Ishikawa (cell line): ENCODE results near the gene GRM2.

Source experiments
- CEBPB ChIP-seq: IDR thresholded peaks from 2 replicates; pipeline ENCODE4 v1.6.1; 2012
- CREB1 ChIP-seq: IDR thresholded peaks from 2 replicates; pipeline ENCODE4 v1.6.1; 2012; ENCODE audit warnings: low read depth
- EGR1 ChIP-seq: IDR thresholded peaks from 2 replicates; pipeline ENCODE4 v1.6.1; 2012
- EP300 ChIP-seq: IDR thresholded peaks from 2 replicates; pipeline ENCODE4 v1.6.1; 2012; ENCODE audit warnings: borderline replicate concordance
- FOXM1 ChIP-seq: IDR thresholded peaks from 2 replicates; pipeline ENCODE4 v1.6.1; 2012; ENCODE audit warnings: low read depth, borderline replicate concordance
- NFIC ChIP-seq: IDR thresholded peaks from 2 replicates; pipeline ENCODE4 v1.6.1; 2012
- RAD21 ChIP-seq: IDR thresholded peaks from 2 replicates; pipeline ENCODE4 v1.6.1; 2012; ENCODE audit warnings: low read depth
- TAF1 ChIP-seq: IDR thresholded peaks from 2 replicates; pipeline ENCODE4 v1.6.1; 2012; ENCODE audit warnings: low read depth, mild to moderate bottlenecking
- TCF12 ChIP-seq: IDR thresholded peaks from 2 replicates; pipeline ENCODE4 v1.6.1; 2012; ENCODE audit warnings: low read depth
- TEAD4 ChIP-seq: IDR thresholded peaks from 2 replicates; pipeline ENCODE4 v1.6.1; 2012
- USF1 ChIP-seq: IDR thresholded peaks from 2 replicates; pipeline ENCODE4 v1.6.1; 2012
- YY1 ChIP-seq: IDR thresholded peaks from 2 replicates; pipeline ENCODE4 v1.6.1; 2012; ENCODE audit warnings: low read depth
- ZBTB7A ChIP-seq: IDR thresholded peaks from 2 replicates; pipeline ENCODE4 v1.6.1; 2012; ENCODE audit warnings: low read depth
- TF ChIP-seq, protein P1 (sequence below): IDR thresholded peaks from 2 replicates; pipeline ENCODE4 v1.6.1; 2012; ENCODE audit warnings: low read depth, mild to moderate bottlenecking
- TF ChIP-seq, protein P2 (sequence below): IDR thresholded peaks from 2 replicates; pipeline ENCODE4 v1.6.1; 2012

The GRM2 gene

DNA sequence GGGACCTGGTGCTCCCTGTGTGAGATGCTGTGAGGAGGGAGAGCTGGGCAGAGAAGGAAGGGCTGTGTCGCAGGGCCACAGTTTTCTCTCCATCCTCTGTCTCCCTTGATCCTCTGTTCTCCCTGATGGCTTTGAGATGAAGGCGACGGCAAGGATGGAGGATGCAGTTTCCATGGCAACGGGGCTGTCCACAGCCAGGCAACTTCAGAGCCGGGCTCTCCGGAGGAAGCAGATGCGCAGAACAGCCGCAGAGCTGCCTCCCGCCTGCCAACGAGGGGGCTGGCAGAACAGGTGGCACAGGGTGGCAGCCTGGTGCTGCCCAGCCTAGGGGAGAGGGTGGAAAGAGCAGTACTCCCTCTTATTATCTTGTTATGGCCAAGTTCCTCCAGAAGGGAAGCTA is 9.9 kb upstream of the GRM2 start:
- TF ChIP-seq NFIC (no peak), FOXM1 (no peak), EGR1 (no peak), CEBPB (no peak), USF1 (no peak), CREB1 (no peak), TAF1 (no peak), YY1 (no peak), TCF12 (no peak), RAD21 (no peak), ZBTB7A (no peak), TEAD4 (no peak), EP300 (no peak)
- TF ChIP-seq, protein P1, sequence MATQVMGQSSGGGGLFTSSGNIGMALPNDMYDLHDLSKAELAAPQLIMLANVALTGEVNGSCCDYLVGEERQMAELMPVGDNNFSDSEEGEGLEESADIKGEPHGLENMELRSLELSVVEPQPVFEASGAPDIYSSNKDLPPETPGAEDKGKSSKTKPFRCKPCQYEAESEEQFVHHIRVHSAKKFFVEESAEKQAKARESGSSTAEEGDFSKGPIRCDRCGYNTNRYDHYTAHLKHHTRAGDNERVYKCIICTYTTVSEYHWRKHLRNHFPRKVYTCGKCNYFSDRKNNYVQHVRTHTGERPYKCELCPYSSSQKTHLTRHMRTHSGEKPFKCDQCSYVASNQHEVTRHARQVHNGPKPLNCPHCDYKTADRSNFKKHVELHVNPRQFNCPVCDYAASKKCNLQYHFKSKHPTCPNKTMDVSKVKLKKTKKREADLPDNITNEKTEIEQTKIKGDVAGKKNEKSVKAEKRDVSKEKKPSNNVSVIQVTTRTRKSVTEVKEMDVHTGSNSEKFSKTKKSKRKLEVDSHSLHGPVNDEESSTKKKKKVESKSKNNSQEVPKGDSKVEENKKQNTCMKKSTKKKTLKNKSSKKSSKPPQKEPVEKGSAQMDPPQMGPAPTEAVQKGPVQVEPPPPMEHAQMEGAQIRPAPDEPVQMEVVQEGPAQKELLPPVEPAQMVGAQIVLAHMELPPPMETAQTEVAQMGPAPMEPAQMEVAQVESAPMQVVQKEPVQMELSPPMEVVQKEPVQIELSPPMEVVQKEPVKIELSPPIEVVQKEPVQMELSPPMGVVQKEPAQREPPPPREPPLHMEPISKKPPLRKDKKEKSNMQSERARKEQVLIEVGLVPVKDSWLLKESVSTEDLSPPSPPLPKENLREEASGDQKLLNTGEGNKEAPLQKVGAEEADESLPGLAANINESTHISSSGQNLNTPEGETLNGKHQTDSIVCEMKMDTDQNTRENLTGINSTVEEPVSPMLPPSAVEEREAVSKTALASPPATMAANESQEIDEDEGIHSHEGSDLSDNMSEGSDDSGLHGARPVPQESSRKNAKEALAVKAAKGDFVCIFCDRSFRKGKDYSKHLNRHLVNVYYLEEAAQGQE: no peak
- TF ChIP-seq, protein P2, sequence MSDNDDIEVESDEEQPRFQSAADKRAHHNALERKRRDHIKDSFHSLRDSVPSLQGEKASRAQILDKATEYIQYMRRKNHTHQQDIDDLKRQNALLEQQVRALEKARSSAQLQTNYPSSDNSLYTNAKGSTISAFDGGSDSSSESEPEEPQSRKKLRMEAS: no peak

- TF ChIP-seq EP300 (no peak), CEBPB (no peak), USF1 (no peak), EGR1 (no peak), CREB1 (no peak), TAF1 (no peak), FOXM1 (no peak), TCF12 (no peak), TEAD4 (no peak), RAD21 (no peak), ZBTB7A (no peak)
- TF ChIP-seq, protein P1: no peak
- TF ChIP-seq, protein P2: no peak
These were observed 8.7 kb upstream of the GRM2 start for GRCh38 chr3:51698209-51698608.

GRCh38 chr3:51700403-51700802 is 6.5 kb upstream of the GRM2 start:
- TF ChIP-seq ZBTB7A (no peak), TEAD4 (no peak), NFIC (no peak), YY1 (no peak), TCF12 (no peak), RAD21 (no peak), EGR1 (no peak), CEBPB (no peak), TAF1 (no peak), FOXM1 (no peak), USF1 (no peak), CREB1 (no peak), EP300 (no peak)
- TF ChIP-seq, protein P2: no peak
- TF ChIP-seq, protein P1: no peak

GRCh38 chr3:51702156-51702555 is 4.7 kb upstream of the GRM2 start:
- no peak for TF ChIP-seq EGR1
- no peak for TF ChIP-seq TEAD4
- TF ChIP-seq EP300: no peak
